PFSK-1 (cell line): ENCODE data around the gene CACNB2.

Source experiments
- FOXP2 ChIP-seq: optimal IDR thresholded peaks from 2 replicates; pipeline ENCODE3; 2011; ENCODE audit warnings: borderline replicate concordance, control low read depth, inconsistent platforms; ENCODE audit not compliant: insufficient read depth; ENCODE audit errors: extremely low read length, extremely low read depth
- POLR2AphosphoS5 ChIP-seq: IDR thresholded peaks from 2 replicates; pipeline ENCODE4 v1.6.1; 2012; ENCODE audit warnings: low read depth, mild to moderate bottlenecking, control low read depth, low read length, moderate library complexity
- SIN3A ChIP-seq: IDR thresholded peaks from 2 replicates; pipeline ENCODE4 v1.6.1; 2012; ENCODE audit warnings: mild to moderate bottlenecking, low read length, moderate library complexity, borderline replicate concordance; ENCODE audit not compliant: insufficient read depth
- TAF1 ChIP-seq: IDR thresholded peaks from 2 replicates; pipeline ENCODE4 v1.6.1; 2012; ENCODE audit warnings: low read length, control low read depth, borderline replicate concordance; ENCODE audit not compliant: insufficient read depth
- TF ChIP-seq, protein P1 (sequence below), 2 experiments: IDR thresholded peaks; 2 replicates each; pipeline versions ENCODE4 v1.6.1 to v1.8.0; 2011 to 2012; ENCODE audit warnings: low read depth in 2 of 2, low read length in 2 of 2, control low read depth in 1 of 2, inconsistent platforms in 1 of 2, mild to moderate bottlenecking in 1 of 2, moderate library complexity in 1 of 2; ENCODE audit not compliant: insufficient read depth in 1 of 2

DNA sequence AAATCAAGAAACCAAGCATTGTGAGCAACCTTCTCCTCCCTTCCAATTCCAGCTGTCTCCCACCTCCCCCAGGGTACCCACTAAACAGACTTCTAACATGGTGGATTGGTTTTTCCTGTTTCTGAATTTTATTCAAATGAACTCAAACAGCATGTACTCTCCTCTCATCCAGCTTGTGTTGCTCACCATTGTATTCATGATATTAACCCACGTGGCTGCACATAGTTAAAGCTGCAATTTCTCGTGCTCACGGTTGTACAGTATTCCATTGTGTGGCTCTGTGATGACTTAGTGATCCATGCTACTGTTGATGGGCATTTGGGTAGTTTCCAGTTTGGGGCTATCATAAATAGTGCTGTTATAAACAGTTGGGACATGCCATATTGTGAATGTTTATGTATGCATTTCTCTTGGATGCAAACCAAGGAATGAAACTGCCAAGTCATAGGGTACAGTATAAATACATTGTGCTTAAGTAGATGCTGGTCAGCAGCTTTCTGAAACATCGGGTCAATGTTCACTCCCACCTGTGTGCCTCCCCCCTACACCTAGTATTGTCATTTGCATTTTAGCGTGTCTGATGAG is 124.3 kb downstream of the CACNB2 start:
- TF ChIP-seq, protein P1, sequence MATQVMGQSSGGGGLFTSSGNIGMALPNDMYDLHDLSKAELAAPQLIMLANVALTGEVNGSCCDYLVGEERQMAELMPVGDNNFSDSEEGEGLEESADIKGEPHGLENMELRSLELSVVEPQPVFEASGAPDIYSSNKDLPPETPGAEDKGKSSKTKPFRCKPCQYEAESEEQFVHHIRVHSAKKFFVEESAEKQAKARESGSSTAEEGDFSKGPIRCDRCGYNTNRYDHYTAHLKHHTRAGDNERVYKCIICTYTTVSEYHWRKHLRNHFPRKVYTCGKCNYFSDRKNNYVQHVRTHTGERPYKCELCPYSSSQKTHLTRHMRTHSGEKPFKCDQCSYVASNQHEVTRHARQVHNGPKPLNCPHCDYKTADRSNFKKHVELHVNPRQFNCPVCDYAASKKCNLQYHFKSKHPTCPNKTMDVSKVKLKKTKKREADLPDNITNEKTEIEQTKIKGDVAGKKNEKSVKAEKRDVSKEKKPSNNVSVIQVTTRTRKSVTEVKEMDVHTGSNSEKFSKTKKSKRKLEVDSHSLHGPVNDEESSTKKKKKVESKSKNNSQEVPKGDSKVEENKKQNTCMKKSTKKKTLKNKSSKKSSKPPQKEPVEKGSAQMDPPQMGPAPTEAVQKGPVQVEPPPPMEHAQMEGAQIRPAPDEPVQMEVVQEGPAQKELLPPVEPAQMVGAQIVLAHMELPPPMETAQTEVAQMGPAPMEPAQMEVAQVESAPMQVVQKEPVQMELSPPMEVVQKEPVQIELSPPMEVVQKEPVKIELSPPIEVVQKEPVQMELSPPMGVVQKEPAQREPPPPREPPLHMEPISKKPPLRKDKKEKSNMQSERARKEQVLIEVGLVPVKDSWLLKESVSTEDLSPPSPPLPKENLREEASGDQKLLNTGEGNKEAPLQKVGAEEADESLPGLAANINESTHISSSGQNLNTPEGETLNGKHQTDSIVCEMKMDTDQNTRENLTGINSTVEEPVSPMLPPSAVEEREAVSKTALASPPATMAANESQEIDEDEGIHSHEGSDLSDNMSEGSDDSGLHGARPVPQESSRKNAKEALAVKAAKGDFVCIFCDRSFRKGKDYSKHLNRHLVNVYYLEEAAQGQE (IDR thresholded peaks at IDR 0.05; ENCODE audit: insufficient read depth in 1 of 2, low read depth in 2 of 2, low read length in 2 of 2) = no peak
- TF ChIP-seq POLR2AphosphoS5 = no peak
- TF ChIP-seq SIN3A = no peak
- TF ChIP-seq TAF1 = no peak
- TF ChIP-seq FOXP2 = no peak
